Activated naive CD4-positive, alpha-beta T cell treated with anti-CD3 and anti-CD28 coated beads, Interleukin-2, amount 50 U/mL, for 16 hours (primary cell): ENCODE measurements around the gene FAM200B.

Source experiments
- DNase-seq: peaks from one replicate; pipeline ENCODE4 v3.0.0-alpha.2; 2020

The FAM200B gene

DNA sequence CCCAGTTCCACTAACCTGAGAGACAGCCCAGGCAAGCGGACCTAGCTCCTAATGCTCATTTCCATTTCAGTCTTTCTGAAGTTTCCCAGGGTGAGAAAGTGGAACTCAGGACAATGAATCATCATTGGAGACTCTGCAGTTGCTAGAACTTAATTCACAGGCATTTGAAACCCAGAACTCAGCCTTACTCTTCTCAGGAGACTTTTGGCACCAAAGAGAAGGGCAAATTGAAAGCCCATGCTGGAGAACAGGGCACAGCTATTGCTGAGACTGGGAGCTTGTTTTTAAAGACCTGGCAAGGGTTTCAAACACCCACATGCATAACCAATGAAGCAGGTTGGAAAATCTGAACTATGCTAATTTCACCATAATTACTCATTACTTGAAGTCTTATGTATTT is 57.2 kb downstream of the FAM200B start:
- DNase-seq: peak; percentile 22
